H1 (cell line): ENCODE results near the gene GPR17. TPM values are rescaled to one million over a fixed set of nuclear protein-coding genes. Genes with fewer than 3 reads are reported as not detected.

Source experiments
- CTCF ChIA-PET: fragments of 300-600 bp; sonication (Branson Sonifier 250); formaldehyde crosslinking; loops from one replicate; lab custom pipeline; 2021; ENCODE audit not compliant: partially characterized antibody; lab: Charles Lee
- POLR2A ChIA-PET: fragments of 300-600 bp; sonication (Branson Sonifier 250); formaldehyde crosslinking; loops from one replicate; lab custom pipeline; 2021; ENCODE audit warnings: inconsistent platforms; ENCODE audit not compliant: partially characterized antibody; lab: Charles Lee
- DNase-seq, 2 experiments: peaks; one replicate each; pipeline versions ENCODE4 v3.0.0 to v3.0.0-alpha.2; 2010 to 2022; ENCODE audit warnings: low spot score in 2 of 2, low read depth in 1 of 2, mixed read lengths in 1 of 2
- FAIRE-seq: peaks from 2 replicates; lab custom pipeline; 2011; peaks lifted over from hg19 to GRCh38; lab: Jason Lieb, UNC
- H2AFZ ChIP-seq: 2 replicates; pipeline ENCODE4 v1.8.1; 2012; ENCODE audit warnings: low read length, inconsistent platforms
- H2AK5ac ChIP-seq: 2 replicates; pipeline ENCODE4 v1.6.1; 2013; ENCODE audit warnings: low read depth, low read length
- H2BK120ac ChIP-seq: replicated peaks from 2 replicates; pipeline ENCODE3; 2013; ENCODE audit warnings: low read depth, low read length, inconsistent platforms
- H2BK12ac ChIP-seq: 2 replicates; pipeline ENCODE4 v1.6.1; 2013; ENCODE audit warnings: low read depth, low read length
- H2BK15ac ChIP-seq: 2 replicates; pipeline ENCODE4 v1.6.1; 2013; ENCODE audit warnings: low read length
- H2BK20ac ChIP-seq: 2 replicates; pipeline ENCODE4 v1.6.1; 2013; ENCODE audit warnings: low read length
- H2BK5ac ChIP-seq: 2 replicates; pipeline ENCODE4 v1.6.1; 2013; ENCODE audit warnings: low read depth, low read length
- H3K14ac ChIP-seq: 2 replicates; pipeline ENCODE4 v1.6.1; 2013; ENCODE audit warnings: inconsistent platforms; ENCODE audit not compliant: insufficient read length
- H3K18ac ChIP-seq: 2 replicates; pipeline ENCODE4 v1.6.1; 2013; ENCODE audit warnings: low read length; ENCODE audit errors: extremely low read depth
- H3K23ac ChIP-seq: 2 replicates; pipeline ENCODE4 v1.6.1; 2013; ENCODE audit warnings: inconsistent platforms; ENCODE audit not compliant: insufficient read length
- H3K23me2 ChIP-seq: 2 replicates; pipeline ENCODE4 v1.6.1; 2013; ENCODE audit warnings: low read depth, low read length
- H3K27ac ChIP-seq: 2 replicates; pipeline ENCODE4 v1.6.1; 2011; ENCODE audit warnings: low read depth, low read length, inconsistent platforms
- H3K27me3 ChIP-seq, 4 experiments: replicated peaks in 1 of 4; 1 replicate in 1 of 4; 2 replicates in 3 of 4; pipeline versions ENCODE4 v1.6.1 to v1.8.1; 2011 to 2013; ENCODE audit warnings: low read length in 3 of 4, mild to moderate bottlenecking in 3 of 4, inconsistent platforms in 2 of 4, mixed read lengths in 2 of 4, moderate library complexity in 1 of 4; ENCODE audit not compliant: control insufficient read depth in 3 of 4, insufficient read depth in 3 of 4; ENCODE audit errors: extremely low read depth in 1 of 4
- H3K36me3 ChIP-seq, 4 experiments: 2 replicates each; pipeline versions ENCODE4 v1.6.1 to v1.8.1; 2011 to 2013; ENCODE audit warnings: mild to moderate bottlenecking in 4 of 4, low read length in 3 of 4, moderate library complexity in 2 of 4, control low read depth in 1 of 4, inconsistent platforms in 1 of 4; ENCODE audit not compliant: insufficient read depth in 4 of 4, control insufficient read depth in 2 of 4
- H3K4ac ChIP-seq: replicated peaks from 2 replicates; pipeline ENCODE3; 2013; ENCODE audit warnings: low read length, low read depth, mixed read lengths, inconsistent platforms; ENCODE audit not compliant: insufficient read length
- H3K4me1 ChIP-seq, 4 experiments: replicated peaks in 1 of 4; 1 replicate in 1 of 4; 2 replicates in 3 of 4; pipeline versions ENCODE4 v1.6.1 to v1.8.1; 2011 to 2013; ENCODE audit warnings: low read length in 3 of 4, inconsistent platforms in 2 of 4, mixed read lengths in 1 of 4; ENCODE audit not compliant: insufficient read depth in 4 of 4, control insufficient read depth in 3 of 4
- H3K4me2 ChIP-seq, 2 experiments: 2 replicates each; pipeline versions ENCODE4 v1.6.1 to v1.8.1; 2011 to 2013; ENCODE audit warnings: low read depth in 2 of 2, low read length in 2 of 2, control low read depth in 1 of 2, inconsistent platforms in 1 of 2, mild to moderate bottlenecking in 1 of 2; ENCODE audit not compliant: insufficient read depth in 1 of 2
- H3K4me3 ChIP-seq, 4 experiments: fragments of 200-600, 300-600 bp in 1 of 4; sonication (generic), shearing (Covaris generic), sonication (Bioruptor Twin) in 1 of 4; 2 replicates each; pipeline versions ENCODE4 v1.5.1 to v1.8.1; 2011 to 2016; ENCODE audit warnings: low read length in 4 of 4, low read depth in 3 of 4, control low read depth in 2 of 4, inconsistent platforms in 2 of 4, mild to moderate bottlenecking in 2 of 4, mixed read lengths in 1 of 4, moderate library complexity in 1 of 4; ENCODE audit not compliant: insufficient read depth in 2 of 4; ENCODE audit errors: extremely low read depth in 1 of 4
- H3K56ac ChIP-seq: replicated peaks from 2 replicates; pipeline ENCODE3; 2013; ENCODE audit warnings: low read depth, mild to moderate bottlenecking, mixed read lengths, low read length, inconsistent platforms; ENCODE audit not compliant: insufficient read length
- H3K79me1 ChIP-seq: 2 replicates; pipeline ENCODE4 v1.6.1; 2013; ENCODE audit warnings: low read depth, low read length, control low read depth
- H3K79me2 ChIP-seq, 2 experiments: 2 replicates each; pipeline versions ENCODE4 v1.6.1 to v1.8.1; 2012 to 2013; ENCODE audit warnings: low read length in 2 of 2, mild to moderate bottlenecking in 2 of 2, inconsistent platforms in 1 of 2; ENCODE audit not compliant: insufficient read depth in 2 of 2, control insufficient read depth in 1 of 2
- H3K9ac ChIP-seq, 4 experiments: replicated peaks in 1 of 4; 1 replicate in 1 of 4; 2 replicates in 3 of 4; pipeline versions ENCODE4 v1.6.1 to v1.8.1; 2011 to 2013; ENCODE audit warnings: low read depth in 3 of 4, low read length in 3 of 4, control low read depth in 2 of 4, mild to moderate bottlenecking in 2 of 4, moderate library complexity in 2 of 4, inconsistent platforms in 1 of 4; ENCODE audit errors: extremely low read depth in 1 of 4
- H3K9me3 ChIP-seq, 2 experiments: 2 replicates each; pipeline versions ENCODE4 v1.6.1 to v1.8.1; 2012 to 2013; ENCODE audit warnings: mild to moderate bottlenecking in 2 of 2, moderate library complexity in 2 of 2, control low read depth in 1 of 2, inconsistent platforms in 1 of 2, low read depth in 1 of 2, low read length in 1 of 2, mixed read lengths in 1 of 2; ENCODE audit not compliant: insufficient read depth in 2 of 2
- H4K20me1 ChIP-seq, 2 experiments: replicated peaks in 1 of 2; 2 replicates each; pipeline versions ENCODE3 to v1.8.1; 2011 to 2013; ENCODE audit warnings: inconsistent platforms in 2 of 2, low read length in 2 of 2, mild to moderate bottlenecking in 1 of 2; ENCODE audit not compliant: insufficient read depth in 2 of 2, control insufficient read depth in 1 of 2
- H4K5ac ChIP-seq: 2 replicates; pipeline ENCODE4 v1.6.1; 2013; ENCODE audit warnings: low read length, low read depth, mixed read lengths, inconsistent platforms; ENCODE audit not compliant: insufficient read length
- H4K8ac ChIP-seq: 2 replicates; pipeline ENCODE4 v1.8.0; 2013; ENCODE audit warnings: mild to moderate bottlenecking, moderate library complexity, low read length, inconsistent platforms; ENCODE audit not compliant: insufficient read depth; ENCODE audit errors: extremely low read depth
- H4K91ac ChIP-seq: replicated peaks from 2 replicates; pipeline ENCODE3; 2013; ENCODE audit warnings: low read length, mixed read lengths, inconsistent platforms; ENCODE audit not compliant: insufficient read length
- ASH2L ChIP-seq: fragments of 200-600, 300-600 bp; sonication (generic); IDR thresholded peaks from one replicate; pipeline ENCODE4 v1.7.1; 2017; ENCODE audit warnings: low read length
- ATF3 ChIP-seq: IDR thresholded peaks from 2 replicates; pipeline ENCODE4 v1.6.1; 2011; ENCODE audit warnings: low read depth, mild to moderate bottlenecking, low read length; ENCODE audit not compliant: insufficient read depth
- BCL11A ChIP-seq, 2 experiments: IDR thresholded peaks; one replicate each; pipeline ENCODE4 v1.6.1; 2011; ENCODE audit warnings: low read depth in 2 of 2, low read length in 2 of 2, mild to moderate bottlenecking in 2 of 2
- E2F6 ChIP-seq: IDR thresholded peaks from 2 replicates; pipeline ENCODE4 v1.6.1; 2012; ENCODE audit warnings: inconsistent platforms
- HDAC2 ChIP-seq, 2 experiments: fragments of 300-600 bp in 1 of 2; sonication (generic) in 1 of 2; IDR thresholded peaks; 2 replicates each; pipeline ENCODE4 v1.6.1; 2011 to 2012; ENCODE audit warnings: low read depth in 2 of 2, low read length in 2 of 2, mild to moderate bottlenecking in 2 of 2, moderate library complexity in 2 of 2, borderline replicate concordance in 1 of 2, inconsistent platforms in 1 of 2
- MAX ChIP-seq: IDR thresholded peaks from 2 replicates; pipeline ENCODE4 v1.6.1; 2012; ENCODE audit warnings: inconsistent platforms
- POLR2A ChIP-seq, 2 experiments: IDR thresholded peaks; 1 replicate in 1 of 2; 2 replicates in 1 of 2; pipeline ENCODE4 v1.6.1; 2011; ENCODE audit warnings: low read depth in 2 of 2, low read length in 2 of 2, mild to moderate bottlenecking in 2 of 2; ENCODE audit errors: control extremely low read depth in 1 of 2
- POLR2AphosphoS5 ChIP-seq: IDR thresholded peaks from 2 replicates; pipeline ENCODE4 v1.6.1; 2011; ENCODE audit warnings: low read depth, low read length
- RXRA ChIP-seq: IDR thresholded peaks from 2 replicates; pipeline ENCODE4 v1.6.1; 2011; ENCODE audit warnings: low read depth, mild to moderate bottlenecking, low read length, moderate library complexity; ENCODE audit not compliant: insufficient read depth
- WGBS, 2 experiments: shearing (Covaris generic) in 1 of 2; methylation state at CpG; one replicate each; pipeline versions ENCODE4 v1.1.6 to v1.1.7; 2013 to 2015; ENCODE audit warnings: low lambda C conversion rate in 2 of 2, mixed read lengths in 2 of 2, inconsistent platforms in 1 of 2, low coverage in 1 of 2, missing lambda C conversion rate in 1 of 2; ENCODE audit not compliant: insufficient replicate concordance in 2 of 2, insufficient coverage in 1 of 2, insufficient read length in 1 of 2; ENCODE audit errors: extremely low coverage in 1 of 2, missing lambda C conversion rate in 1 of 2; 5-methylcytosine and 5-hydroxymethylcytosine counted together
- polyA plus RNA-seq, 7 experiments: library from polyadenylated mRNA; depleted of rRNA in 3 of 7; stranded (reverse) in 5 of 7; unstranded in 2 of 7; fragments of >200 nt in 5 of 7; fragments of 200-250 nt in 2 of 7; gene quantifications; 1 replicate in 5 of 7; 2 replicates in 1 of 7; 4 replicates in 1 of 7; pipeline versions ENCODE4 v1.2.1 to v1.2.3, GENCODE V29; 2011 to 2013; ENCODE audit warnings: missing spikeins in 2 of 7, mixed read lengths in 2 of 7
- total RNA-seq: library from RNA; stranded (reverse); fragmentation: NEBNext Ultra II Directional; extraction: Animal tissue kit (Norgen Biotek cat#: 25700); gene quantifications from 2 replicates; pipeline ENCODE4 v1.2.1, GENCODE V29; 2021

GPR17 gene
- total and polyA plus RNA-seq, 2 of the 8 experiments (the other 6 are each of a cell fraction or from before 2014, with no cell fraction given), result 0.03 TPM; not detected in 1

GRCh38 chr2:127700527-127701192 is 54.7 kb downstream of the GPR17 start:
- Histone ChIP-seq H3K27ac (peak overlapping the region; percentile 96), H3K56ac (peak overlapping the region; percentile 17), H3K27me3 (no peaks in the 10 kb centered on the region), H3K79me1 (no peaks in the 10 kb centered on the region), H3K4me2 (peak overlapping the region; percentile 59 to 99), H2BK20ac (no peak overlapping the region), H3K4me3 (peak overlapping the region; percentile 61 to 80 (median 63)), H3K4ac (no peak overlapping the region), H3K4me1 (peaks cover 0 to 4% (median 3%) of the 10 kb centered on the region in 4 experiments; a peak in 6 of 7 replicates), H3K23ac (no peak overlapping the region), H3K36me3 (peaks cover 0 to 17% (median under 1%) of the 10 kb centered on the region in 4 experiments; a peak in 5 of 8 replicates), H4K5ac (peak overlapping the region; percentile 79), H3K9ac (peak overlapping the region in 3 of 4 experiments; percentile 81 to 96 (median 94); a peak in 6 of 7 replicates), H2BK120ac (no peak overlapping the region), H2BK15ac (no peak overlapping the region), H4K91ac (peak overlapping the region; percentile 58), H3K9me3 (no peaks in the 10 kb centered on the region), H3K79me2 (peaks cover 0 to 13% of the 10 kb centered on the region in 2 experiments; a peak in 2 of 4 replicates), H3K23me2 (peaks cover 6% of the 10 kb centered on the region), H2AK5ac (no peak overlapping the region; the same call in 1 of the 2 replicates), H2BK5ac (peak overlapping the region; percentile 80), H3K18ac (peak overlapping the region; percentile 89; the same call in 1 of the 2 replicates), H2BK12ac (peak overlapping the region; percentile 52; the same call in 1 of the 2 replicates), H4K8ac (peak overlapping the region; percentile 94), H3K14ac (no peak overlapping the region), H2AFZ (peak overlapping the region; percentile 87; the same call in 1 of the 2 replicates), H4K20me1 (peaks cover 2 to 10% of the 10 kb centered on the region in 2 experiments)
- WGBS, 2 experiments, result 29% methylated on average over 17 of the region's 17 CpGs; no CpG with 5 or more reads in 1 of the 2 experiments
- ChIA-PET CTCF (interaction anchor here (0.9 kb wide), 1 partner anchor 18 kb away, joined by 3 read pairs; no protein-coding TSS in a partner anchor), POLR2A (interaction anchor here (0.9 to 2.6 kb wide), 8 partner anchors 10 to 111 kb away, joined by 3 to 10 read pairs (median 4); partner anchors contain the start of genes LIMS2 and WDR33)
- peak; percentile 13 for FAIRE-seq
- peak; percentile 66 to 76 for DNase-seq
- no peak for TF ChIP-seq RXRA
- TF ChIP-seq MAX, result peak; percentile 90
- no peak for TF ChIP-seq BCL11A (IDR thresholded peaks at IDR 0.05; ENCODE audit: low read depth in 2 of 2, low read length in 2 of 2)
- TF ChIP-seq POLR2A (IDR thresholded peaks at IDR 0.05; ENCODE audit: control extremely low read depth in 1 of 2, low read depth in 2 of 2, low read length in 2 of 2), result peak in 1 of 2 experiments; percentile 36; a peak in 1 of 3 replicates
- peak in 1 of 2 experiments; percentile 62; a peak in 1 of 4 replicates for TF ChIP-seq HDAC2 (IDR thresholded peaks at IDR 0.05; ENCODE audit: borderline replicate concordance in 1 of 2, low read depth in 2 of 2, low read length in 2 of 2)
- 0 out of 2 replicates have a peak, but pooled peaks have one; percentile 44 for TF ChIP-seq E2F6
- no peak for TF ChIP-seq ASH2L
- TF ChIP-seq ATF3, result no peak
- TF ChIP-seq POLR2AphosphoS5, result peak; percentile 37; the same call in 1 of the 2 replicates
